SU-DHL-6 (cell line): ENCODE data around the gene IKBKE.

Experiments
- EZH2phosphoT487 ChIP-seq: fragments of 200-600 bp; sonication (generic), shearing (Covaris generic); conservative IDR thresholded peaks from 2 replicates; pipeline ENCODE4 v1.6.1; 2018; ENCODE audit warnings: mild to moderate bottlenecking, antibody characterized with exemption, low read length, moderate library complexity, mixed read lengths
- TF ChIP-seq, protein P1 (sequence below): fragments of 200-600 bp; sonication (generic); IDR thresholded peaks from one replicate; pipeline ENCODE4 v1.5.1; 2017; ENCODE audit warnings: antibody characterized with exemption, mild to moderate bottlenecking, low read length, moderate library complexity; ENCODE audit not compliant: insufficient read depth, poor library complexity, severe bottlenecking

DNA sequence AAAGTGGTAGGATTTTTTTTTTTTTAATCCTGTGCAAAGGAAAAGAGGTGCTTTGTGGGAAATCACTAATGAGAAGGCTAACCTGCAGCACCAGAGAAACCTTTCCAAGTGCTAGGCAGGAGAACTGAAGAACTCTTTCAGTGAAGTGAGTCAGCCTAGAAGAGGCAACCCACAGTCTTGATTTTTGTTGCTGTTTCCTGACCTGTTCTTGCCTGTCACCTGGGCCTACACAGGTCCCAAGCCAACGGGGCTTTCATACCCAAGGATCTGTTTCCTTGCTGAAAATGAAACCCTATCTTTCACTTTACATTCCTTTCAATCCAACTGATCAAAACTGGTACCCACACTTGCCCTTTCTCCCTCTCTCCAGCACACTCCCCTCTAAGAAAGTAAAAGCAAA, 7.1 kb upstream of the IKBKE start:
- TF ChIP-seq, protein P1, sequence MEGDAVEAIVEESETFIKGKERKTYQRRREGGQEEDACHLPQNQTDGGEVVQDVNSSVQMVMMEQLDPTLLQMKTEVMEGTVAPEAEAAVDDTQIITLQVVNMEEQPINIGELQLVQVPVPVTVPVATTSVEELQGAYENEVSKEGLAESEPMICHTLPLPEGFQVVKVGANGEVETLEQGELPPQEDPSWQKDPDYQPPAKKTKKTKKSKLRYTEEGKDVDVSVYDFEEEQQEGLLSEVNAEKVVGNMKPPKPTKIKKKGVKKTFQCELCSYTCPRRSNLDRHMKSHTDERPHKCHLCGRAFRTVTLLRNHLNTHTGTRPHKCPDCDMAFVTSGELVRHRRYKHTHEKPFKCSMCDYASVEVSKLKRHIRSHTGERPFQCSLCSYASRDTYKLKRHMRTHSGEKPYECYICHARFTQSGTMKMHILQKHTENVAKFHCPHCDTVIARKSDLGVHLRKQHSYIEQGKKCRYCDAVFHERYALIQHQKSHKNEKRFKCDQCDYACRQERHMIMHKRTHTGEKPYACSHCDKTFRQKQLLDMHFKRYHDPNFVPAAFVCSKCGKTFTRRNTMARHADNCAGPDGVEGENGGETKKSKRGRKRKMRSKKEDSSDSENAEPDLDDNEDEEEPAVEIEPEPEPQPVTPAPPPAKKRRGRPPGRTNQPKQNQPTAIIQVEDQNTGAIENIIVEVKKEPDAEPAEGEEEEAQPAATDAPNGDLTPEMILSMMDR = no peak
- no peak for TF ChIP-seq EZH2phosphoT487
